CD14-positive monocyte (primary cell): ENCODE results near the gene ZDHHC14. TPM values are rescaled to one million over a fixed set of nuclear protein-coding genes. Genes with fewer than 3 reads are reported as not detected.

ENCODE experiments used
- DNase-seq, 3 donors: peaks; one replicate each; pipeline ENCODE4 v3.0.0-alpha.2; 2011 to 2022
- H2AFZ ChIP-seq: 2 replicates; pipeline ENCODE4 v1.6.0; 2012; ENCODE audit warnings: mild to moderate bottlenecking, low read depth, low read length, inconsistent platforms; ENCODE audit not compliant: insufficient read depth, poor library complexity, severe bottlenecking
- H3K27ac ChIP-seq, 2 donors: 1 replicate in 1 of 2; 2 replicates in 1 of 2; pipeline ENCODE4 v1.5.1; 2012 to 2013; ENCODE audit warnings: low read length in 2 of 2, control low read depth in 1 of 2, inconsistent platforms in 1 of 2, low read depth in 1 of 2, mild to moderate bottlenecking in 1 of 2
- H3K27me3 ChIP-seq, 2 donors: one replicate each; pipeline versions ENCODE4 v1.6.0 to v1.6.1; 2011 to 2013; ENCODE audit warnings: low read length in 2 of 2; ENCODE audit not compliant: control insufficient read depth in 2 of 2, insufficient read depth in 2 of 2
- H3K36me3 ChIP-seq, 2 donors: replicated peaks in 1 of 2; 1 replicate in 1 of 2; 2 replicates in 1 of 2; pipeline versions ENCODE4 v1.5.1 to v1.6.1; 2012 to 2013; ENCODE audit warnings: low read length in 2 of 2, control low read depth in 1 of 2, inconsistent platforms in 1 of 2, mild to moderate bottlenecking in 1 of 2; ENCODE audit not compliant: insufficient read depth in 2 of 2, control insufficient read depth in 1 of 2
- H3K4me1 ChIP-seq, 2 donors: 1 replicate in 1 of 2; 2 replicates in 1 of 2; pipeline versions ENCODE4 v1.5.1 to v1.6.1; 2012 to 2013; ENCODE audit warnings: low read length in 2 of 2, control low read depth in 1 of 2, inconsistent platforms in 1 of 2, mild to moderate bottlenecking in 1 of 2, moderate library complexity in 1 of 2; ENCODE audit not compliant: insufficient read depth in 2 of 2, control insufficient read depth in 1 of 2
- H3K4me2 ChIP-seq: replicated peaks from 2 replicates; pipeline ENCODE3; 2012; ENCODE audit warnings: low read length, moderate library complexity, mild to moderate bottlenecking; ENCODE audit not compliant: poor library complexity, severe bottlenecking; ENCODE audit errors: extremely low read depth
- H3K4me3 ChIP-seq, 3 experiments: fragments of 200-600 bp in 1 of 3; sonication (generic) in 1 of 3; replicated peaks in 1 of 3; 1 replicate in 2 of 3; 2 replicates in 1 of 3; pipeline ENCODE4 v1.5.1; 2011 to 2013; ENCODE audit warnings: low read length in 3 of 3, mild to moderate bottlenecking in 3 of 3, control low read depth in 2 of 3, low read depth in 2 of 3, inconsistent platforms in 1 of 3, moderate library complexity in 1 of 3
- H3K79me2 ChIP-seq: 2 replicates; pipeline ENCODE4 v1.6.0; 2012; ENCODE audit warnings: mild to moderate bottlenecking, control low read depth, inconsistent platforms, low read length, moderate library complexity; ENCODE audit not compliant: insufficient read depth
- H3K9ac ChIP-seq: 2 replicates; pipeline ENCODE4 v1.6.0; 2017; ENCODE audit warnings: low read length, mild to moderate bottlenecking; ENCODE audit not compliant: insufficient read depth, poor library complexity, severe bottlenecking
- H3K9me3 ChIP-seq, 2 donors: replicated peaks in 1 of 2; 1 replicate in 1 of 2; 2 replicates in 1 of 2; pipeline versions ENCODE4 v1.5.1 to v1.6.1; 2012 to 2013; ENCODE audit warnings: low read length in 2 of 2, control low read depth in 1 of 2; ENCODE audit not compliant: control insufficient read depth in 1 of 2, insufficient read depth in 1 of 2
- H4K20me1 ChIP-seq: 2 replicates; pipeline ENCODE4 v1.6.0; 2012; ENCODE audit warnings: mild to moderate bottlenecking, low read length, control low read depth, moderate library complexity; ENCODE audit not compliant: insufficient read depth
- H3K27ac Mint-ChIP-seq, 7 donors: one replicate each; pipeline ENCODE4 v1.8.0; 2020; ENCODE audit warnings: mild to moderate bottlenecking in 7 of 7, mixed read lengths in 7 of 7, moderate library complexity in 6 of 7, inconsistent platforms in 2 of 7
- H3K27me3 Mint-ChIP-seq, 3 donors: one replicate each; pipeline ENCODE4 v1.8.0; 2021 to 2022; ENCODE audit warnings: low read depth in 3 of 3, mild to moderate bottlenecking in 3 of 3, mixed read lengths in 3 of 3, moderate library complexity in 3 of 3, inconsistent platforms in 1 of 3
- H3K36me3 Mint-ChIP-seq, 2 donors: one replicate each; pipeline ENCODE4 v1.8.0; 2020; ENCODE audit warnings: mixed read lengths in 2 of 2, inconsistent platforms in 1 of 2, mild to moderate bottlenecking in 1 of 2
- H3K4me1 Mint-ChIP-seq: one replicate; pipeline ENCODE4 v1.8.0; 2020; ENCODE audit warnings: mild to moderate bottlenecking, mixed read lengths
- H3K4me3 Mint-ChIP-seq, 2 donors: one replicate each; pipeline ENCODE4 v1.8.0; 2020; ENCODE audit warnings: mild to moderate bottlenecking in 2 of 2, mixed read lengths in 2 of 2, moderate library complexity in 1 of 2
- H3K9me3 Mint-ChIP-seq, 7 donors: one replicate each; pipeline ENCODE4 v1.8.0; 2020 to 2022; ENCODE audit warnings: mixed read lengths in 7 of 7, mild to moderate bottlenecking in 6 of 7, moderate library complexity in 6 of 7, inconsistent platforms in 2 of 7
- CTCF ChIP-seq: fragments of 200-600 bp; IDR thresholded peaks from one replicate; pipeline ENCODE4 v1.8.0; 2022; ENCODE audit warnings: antibody characterized with exemption, mild to moderate bottlenecking
- WGBS: methylation state at CpG from one replicate; pipeline ENCODE4 v1.1.5; 2013; ENCODE audit warnings: missing lambda C conversion rate; ENCODE audit not compliant: insufficient coverage; 5-methylcytosine and 5-hydroxymethylcytosine counted together
- intact Hi-C, 2 donors: fragments of 100-400 bp; cut with micrococcal nuclease; formaldehyde crosslinking; loops; one replicate each; pipeline versions ENCODE4 v1.15.0 to v1.15.1; 2023
- polyA plus RNA-seq, 3 donors: library from polyadenylated mRNA; depleted of rRNA in 1 of 3; unstranded in 2 of 3; stranded (reverse) in 1 of 3; fragments of 300-500 nt in 2 of 3; fragments of >200 nt in 1 of 3; fragmentation: Illumina TruSeq in 2 of 3; gene quantifications; 1 replicate in 2 of 3; 2 replicates in 1 of 3; pipeline ENCODE4 v1.2.3, GENCODE V29; 2012 to 2021

The ZDHHC14 gene
- polyA plus RNA-seq, 3 donors, result 0.30 to 1.7 (median 0.93) TPM

GRCh38 chr6:157368359-157369049 is 12.5 kb upstream of the ZDHHC14 start:
- Histone ChIP-seq H3K9me3 (no peaks in the 10 kb centered on the region), H2AFZ (no peak overlapping the region), H3K4me1 (peaks cover 8 to 11% of the 10 kb centered on the region in 2 donors), H4K20me1 (no peaks in the 10 kb centered on the region), H3K27me3 (no peaks in the 10 kb centered on the region), H3K36me3 (no peaks in the 10 kb centered on the region), H3K79me2 (no peaks in the 10 kb centered on the region), H3K4me3 (no peak overlapping the region), H3K4me2 (no peak overlapping the region), H3K9ac (no peak overlapping the region), H3K27ac (no peak overlapping the region)
- no peak overlapping the region for H3K4me3 Mint-ChIP-seq
- no peaks in the 10 kb centered on the region for H3K36me3 Mint-ChIP-seq
- 79% methylated on average over 2 of the region's 7 CpGs for WGBS
- DNase-seq, result no peak
- no peak for TF ChIP-seq CTCF
- H3K9me3 Mint-ChIP-seq, result peaks cover 0 to 2% (median 0%) of the 10 kb centered on the region in 7 donors
- H3K27ac Mint-ChIP-seq, result no peak overlapping the region
- intact Hi-C loops, result no loop called here
- H3K4me1 Mint-ChIP-seq, result peaks cover 15% of the 10 kb centered on the region
- H3K27me3 Mint-ChIP-seq, result peaks cover 7 to 11% (median 9%) of the 10 kb centered on the region in 3 donors

- intact Hi-C loops, result no loop called here
- no peak for DNase-seq
- peaks cover 0 to 2% (median 0%) of the 10 kb centered on the region in 7 donors for H3K9me3 Mint-ChIP-seq
- H3K4me2 ChIP-seq, result no peak overlapping the region
- H3K36me3 ChIP-seq, result no peaks in the 10 kb centered on the region
- no peaks in the 10 kb centered on the region for H3K79me2 ChIP-seq
- no peaks in the 10 kb centered on the region for H3K36me3 Mint-ChIP-seq
- peaks cover 8 to 11% (median 9%) of the 10 kb centered on the region in 3 donors for H3K27me3 Mint-ChIP-seq
- no peak overlapping the region for H3K27ac Mint-ChIP-seq
- no peaks in the 10 kb centered on the region for H4K20me1 ChIP-seq
- H3K4me3 ChIP-seq, result no peak overlapping the region
- no peak for TF ChIP-seq CTCF
- H2AFZ ChIP-seq, result no peak overlapping the region
- H3K27me3 ChIP-seq, result no peaks in the 10 kb centered on the region
- no peak overlapping the region for H3K9ac ChIP-seq
- H3K9me3 ChIP-seq, result no peaks in the 10 kb centered on the region
- peaks cover 8 to 11% of the 10 kb centered on the region in 2 donors for H3K4me1 ChIP-seq
- no CpG with 5 or more reads among the region's 1 CpG for WGBS
- peaks cover 15% of the 10 kb centered on the region for H3K4me1 Mint-ChIP-seq
- H3K27ac ChIP-seq, result no peak overlapping the region
- H3K4me3 Mint-ChIP-seq, result no peak overlapping the region
Measured at GRCh38 chr6:157370755-157371154, 10.2 kb upstream of the ZDHHC14 start.
